Measurements from ENCODE around the gene ERP29.
"Not testable (repeated sequence)": the region's sequence is repeated elsewhere in the genome, so short reads cannot be mapped to it uniquely, and the experiment has no call there.

Gene ERP29

GRCh38 chr12:112012775-112013600, at the start of gene ERP29, which contains the start of gene TMEM116:
TSS of gene ERP29 (plus strand) at chr12:112013426. CDS start at chr12:112013466, 40 bp downstream.
TSS of gene TMEM116 (minus strand) at chr12:112013165. CDS start at chr12:112005270, 7,895 bp downstream.
- DNase-seq = peak; percentile 99

GRCh38 chr12:111964935-111965334, 48.3 kb upstream of the ERP29 start:
- no peak for DNase-seq

GRCh38 chr12:111971800-111972199, 41.4 kb upstream of the ERP29 start:
- DNase-seq = no peak

DNA sequence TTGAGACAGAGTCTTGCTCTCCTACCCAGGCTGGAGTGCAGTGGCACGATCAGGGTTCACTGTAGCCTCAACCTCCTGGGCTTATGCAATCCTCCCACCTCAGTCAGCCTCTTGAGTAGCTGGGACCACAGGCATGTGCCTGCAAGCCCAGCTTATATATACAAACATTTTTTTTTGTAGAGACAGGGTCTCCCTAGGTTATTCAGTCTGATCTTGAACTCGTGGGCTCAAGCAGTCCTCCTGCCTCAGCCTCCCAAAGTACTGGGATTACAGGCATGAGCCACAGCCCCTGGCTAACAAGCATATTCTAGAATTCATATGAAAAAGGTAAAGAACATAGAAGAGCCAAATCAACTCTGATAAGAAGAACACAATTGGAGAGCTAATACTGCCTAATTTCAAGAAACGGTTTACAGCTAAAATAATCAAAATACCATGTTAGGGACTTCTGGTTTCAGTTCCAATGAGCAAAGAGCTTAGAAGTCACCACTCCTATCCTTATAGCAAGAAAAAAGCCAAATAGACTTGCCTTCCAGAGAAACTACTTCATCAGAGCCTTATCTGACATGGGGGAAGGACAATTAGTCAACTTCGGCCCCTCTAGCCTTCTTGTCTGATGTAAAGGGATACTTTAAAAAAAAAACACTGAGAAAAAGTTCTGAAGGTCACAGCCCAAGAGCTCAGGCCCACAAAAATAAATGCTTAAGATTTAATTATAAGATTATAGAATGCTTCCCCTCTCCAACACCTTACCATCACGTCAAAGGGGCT, 37.9 kb upstream of the ERP29 start:
- DNase-seq = no peak

DNA sequence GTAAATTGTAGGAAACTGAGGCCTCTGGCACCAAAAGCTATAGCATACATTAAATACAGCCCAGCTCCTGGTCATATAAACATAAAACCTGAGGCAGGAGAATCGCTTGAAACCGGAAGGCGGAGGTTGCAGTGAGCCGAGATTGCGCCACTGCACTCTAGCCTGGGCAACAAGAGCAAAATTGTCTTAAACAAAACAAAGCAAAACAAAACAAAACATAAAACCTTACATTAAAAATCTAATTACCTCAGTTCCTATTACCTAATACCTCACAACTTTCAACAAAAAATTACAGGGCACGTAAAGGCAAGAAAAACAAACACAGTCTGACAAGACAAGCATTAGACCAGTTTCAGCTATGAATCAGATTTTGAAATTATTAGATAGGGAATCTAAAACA, 36.9 kb upstream of the ERP29 start:
- no peak for DNase-seq

DNA sequence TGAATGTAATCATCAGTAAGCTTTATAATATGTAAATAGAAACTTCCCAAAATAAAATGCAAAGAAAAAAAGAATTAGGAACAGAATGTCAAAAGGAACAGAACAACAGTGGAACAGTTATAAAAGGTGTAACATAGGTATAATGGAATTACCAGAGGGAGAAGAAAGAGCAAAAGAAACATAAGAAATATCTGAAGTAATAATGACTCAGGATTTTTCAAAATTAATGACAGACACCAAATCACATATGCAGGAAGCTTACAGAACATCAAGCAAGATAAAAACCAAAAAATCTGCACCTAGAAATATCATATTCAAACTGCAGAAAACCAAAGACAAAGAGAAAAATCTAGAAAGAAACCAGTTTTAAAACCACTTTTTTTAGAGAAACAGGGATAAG, 36.4 kb upstream of the ERP29 start:
- DNase-seq = no peak

DNA sequence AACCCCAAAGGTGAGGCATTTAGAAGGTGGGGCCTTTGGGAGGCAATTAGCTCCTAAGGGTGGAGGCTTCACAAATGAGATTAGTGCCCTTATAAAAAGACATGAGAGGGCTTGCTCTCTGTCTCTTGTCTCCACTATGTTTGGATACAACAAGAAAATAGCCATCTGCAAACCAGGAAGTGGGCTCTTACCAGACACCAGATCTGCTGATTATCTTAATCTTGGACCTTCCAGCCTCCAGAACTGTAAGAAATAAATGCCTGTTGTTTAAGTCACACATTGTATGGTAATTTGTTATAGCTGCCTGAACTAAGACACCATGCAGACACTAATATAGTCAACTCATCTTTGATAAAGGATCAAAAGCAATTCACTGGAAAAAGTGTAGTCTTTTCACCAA, 34.7 kb upstream of the ERP29 start:
- DNase-seq = no peak

GRCh38 chr12:111980598-111980997, 32.6 kb upstream of the ERP29 start:
- no peak for DNase-seq

- DNase-seq = no peak
Measured at GRCh38 chr12:111981987-111982386, 31.2 kb upstream of the ERP29 start.

GRCh38 chr12:111984820-111985219, 28.4 kb upstream of the ERP29 start:
- DNase-seq = no peak

- DNase-seq = no peak
Measured at GRCh38 chr12:111991535-111991934, 21.7 kb upstream of the ERP29 start.

DNA sequence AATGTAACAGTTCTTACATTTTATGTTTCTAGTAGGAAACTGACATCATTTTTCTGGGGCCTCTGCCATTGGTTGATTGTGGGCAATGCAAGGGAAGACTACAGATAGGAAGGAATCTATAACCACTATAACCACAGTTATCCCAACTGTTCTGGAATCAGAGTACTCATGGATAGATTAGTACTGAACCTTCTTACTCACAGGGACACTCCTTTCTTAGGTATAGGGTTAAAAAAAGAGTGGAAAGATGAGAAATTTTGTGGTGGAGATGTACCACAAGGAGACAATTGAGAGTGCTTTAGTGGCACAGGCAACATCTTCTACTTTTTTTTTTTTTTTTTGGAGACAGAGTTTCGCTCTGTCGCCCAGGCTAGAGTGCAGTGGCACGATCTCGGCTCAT, 21.3 kb upstream of the ERP29 start:
- no peak for DNase-seq

- DNase-seq = no peak
Measured at GRCh38 chr12:111992464-111992863, 20.8 kb upstream of the ERP29 start.

DNA sequence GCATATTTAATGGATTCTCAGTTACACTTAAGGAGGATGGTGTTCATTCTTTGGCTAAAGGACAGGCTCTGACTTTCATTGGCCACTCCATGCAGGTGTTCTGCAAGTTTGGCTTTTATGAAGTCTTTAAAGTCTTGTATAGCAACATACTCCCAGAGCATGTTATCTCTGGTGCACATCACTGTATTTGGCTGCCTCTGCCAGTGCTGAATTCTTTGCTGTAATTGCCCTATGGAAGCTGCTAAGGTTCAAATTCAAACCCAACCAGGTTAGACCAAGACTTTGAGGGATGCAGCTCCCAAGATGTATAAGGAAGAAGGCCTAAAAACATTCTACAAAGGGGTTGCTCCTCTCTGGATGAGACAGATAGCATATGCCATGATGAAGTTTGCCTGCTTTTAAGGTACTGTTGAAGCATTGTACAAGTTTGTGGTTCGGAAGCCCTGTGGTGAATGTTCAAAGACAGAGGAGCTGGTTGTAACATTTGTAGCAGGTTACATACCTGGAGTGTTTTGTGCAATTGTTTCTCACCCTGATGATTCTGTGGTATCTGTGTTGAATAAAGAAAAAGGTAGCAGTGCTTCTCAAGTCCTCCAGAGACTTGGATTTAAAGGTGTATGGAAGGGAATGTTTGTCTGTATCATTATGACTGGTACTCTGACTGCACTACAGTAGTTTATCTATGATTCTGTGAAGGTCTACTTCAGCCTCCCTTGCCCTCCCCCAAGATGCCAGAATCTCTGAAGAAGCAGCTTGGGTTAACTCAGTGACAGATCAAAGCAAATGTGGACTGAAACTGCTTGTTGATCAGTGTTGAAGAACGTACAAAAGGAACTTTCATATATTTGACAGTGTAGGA, 19.7 kb upstream of the ERP29 start:
- no peak for DNase-seq

- DNase-seq = not testable (repeated sequence)
Measured at GRCh38 chr12:111994211-111995111, 18.8 kb upstream of the ERP29 start.

DNA sequence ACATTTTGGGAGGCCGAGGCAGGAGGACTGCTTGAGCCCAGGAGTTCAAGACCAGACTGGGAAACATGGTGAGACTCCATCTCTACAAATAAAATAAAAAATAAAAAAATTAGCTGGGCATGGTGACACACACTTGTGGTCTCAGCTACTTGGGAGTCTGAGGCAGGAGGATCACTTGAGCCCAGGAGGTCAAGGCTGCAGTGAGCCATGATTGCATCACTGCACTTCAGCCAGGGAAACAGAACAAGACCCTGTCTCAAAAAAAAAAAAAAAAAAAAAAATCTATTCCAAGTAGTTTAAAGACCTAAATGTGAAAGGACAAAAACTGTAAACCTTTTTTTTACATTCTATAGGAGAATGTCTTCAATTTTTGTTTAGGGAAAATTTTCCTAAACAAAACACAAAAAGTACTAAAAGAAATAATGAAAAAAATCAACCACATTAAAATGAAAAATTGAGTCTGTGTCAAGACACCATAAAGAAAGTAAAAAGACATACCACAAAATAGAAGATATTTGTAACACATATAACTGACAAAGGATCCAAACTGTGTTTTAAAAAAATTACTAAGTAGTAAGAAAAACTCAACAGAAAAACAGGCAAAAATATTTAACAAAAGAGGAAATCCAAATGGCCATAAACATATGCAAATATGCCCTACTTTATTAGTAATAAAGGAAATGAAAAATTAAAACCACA, 17.3 kb upstream of the ERP29 start:
- DNase-seq = no peak

- no peak for DNase-seq
Measured at GRCh38 chr12:111997300-111997699, 15.9 kb upstream of the ERP29 start.

DNA sequence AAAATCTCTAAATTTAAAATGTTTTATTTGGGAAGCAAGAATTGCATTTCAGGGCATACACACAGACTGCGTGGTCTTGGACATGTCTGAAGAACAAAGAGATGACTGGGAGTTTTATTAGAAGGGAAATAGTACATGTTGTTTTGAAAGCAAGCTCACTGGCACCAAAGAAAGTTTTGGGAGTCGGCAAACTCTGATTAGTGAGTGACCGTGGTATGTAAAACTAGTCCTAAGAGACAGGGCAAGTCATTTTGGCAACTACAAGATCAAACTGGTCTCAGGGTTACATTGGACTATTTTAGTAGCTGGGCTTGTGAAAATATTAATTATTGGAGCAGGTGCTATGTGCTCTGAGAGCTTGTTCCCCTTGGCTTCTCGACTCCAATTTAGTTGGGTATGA, 15.2 kb upstream of the ERP29 start:
- DNase-seq = no peak

DNA sequence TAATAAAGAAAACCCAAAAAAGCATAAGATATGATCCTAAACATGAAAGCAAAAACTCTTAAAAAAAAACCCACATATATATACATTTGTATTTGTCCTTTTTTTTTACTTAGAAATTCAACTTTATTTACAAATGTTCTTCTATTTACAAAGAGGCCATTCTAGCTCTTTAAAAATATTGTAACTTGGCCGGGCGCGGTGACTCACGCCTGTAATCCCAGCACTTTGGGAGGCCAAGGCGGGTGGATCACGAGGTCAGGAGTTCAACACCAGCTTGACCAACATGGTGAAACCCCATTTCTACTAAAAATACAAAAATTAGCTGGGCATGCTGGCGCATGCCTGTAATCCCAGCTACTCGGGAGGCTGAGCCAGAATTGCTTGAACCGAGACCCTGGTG, 14.1 kb upstream of the ERP29 start:
- not testable (repeated sequence) for DNase-seq

DNA sequence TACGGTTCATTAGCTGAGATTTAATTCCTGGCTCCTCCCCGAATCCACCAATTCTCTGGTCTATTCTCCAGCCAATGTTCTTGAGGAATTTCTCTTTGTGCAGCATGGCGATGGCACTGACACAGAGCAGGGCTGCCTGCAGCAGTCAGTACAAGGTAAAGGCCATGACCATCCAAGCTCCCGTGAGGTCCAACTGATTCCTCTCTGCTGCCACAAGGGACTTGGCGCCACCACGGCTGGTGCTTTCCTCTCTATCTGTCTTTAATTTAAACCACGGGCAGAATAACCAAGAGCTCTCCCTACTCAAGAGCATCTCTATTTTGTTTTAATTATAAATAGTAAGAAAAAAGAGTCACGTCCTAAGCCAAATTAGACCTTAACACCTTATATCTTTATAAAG, 12.4 kb upstream of the ERP29 start:
- DNase-seq = no peak

GRCh38 chr12:112001576-112001975, 11.7 kb upstream of the ERP29 start:
- no peak for DNase-seq
